HL-60/S4 treated with retinoic acid at 250 ng/mL for 4 days and 3 days (cell line): ENCODE results near the gene TTC22.

Experiments used
- in situ Hi-C: fragments of 300-500 bp; cut with MboI; formaldehyde crosslinking; loops from 2 replicates; pipeline ENCODE4 v1.7.0; 2022; ENCODE audit warnings: low sequenced_read_pairs

TTC22 gene

DNA sequence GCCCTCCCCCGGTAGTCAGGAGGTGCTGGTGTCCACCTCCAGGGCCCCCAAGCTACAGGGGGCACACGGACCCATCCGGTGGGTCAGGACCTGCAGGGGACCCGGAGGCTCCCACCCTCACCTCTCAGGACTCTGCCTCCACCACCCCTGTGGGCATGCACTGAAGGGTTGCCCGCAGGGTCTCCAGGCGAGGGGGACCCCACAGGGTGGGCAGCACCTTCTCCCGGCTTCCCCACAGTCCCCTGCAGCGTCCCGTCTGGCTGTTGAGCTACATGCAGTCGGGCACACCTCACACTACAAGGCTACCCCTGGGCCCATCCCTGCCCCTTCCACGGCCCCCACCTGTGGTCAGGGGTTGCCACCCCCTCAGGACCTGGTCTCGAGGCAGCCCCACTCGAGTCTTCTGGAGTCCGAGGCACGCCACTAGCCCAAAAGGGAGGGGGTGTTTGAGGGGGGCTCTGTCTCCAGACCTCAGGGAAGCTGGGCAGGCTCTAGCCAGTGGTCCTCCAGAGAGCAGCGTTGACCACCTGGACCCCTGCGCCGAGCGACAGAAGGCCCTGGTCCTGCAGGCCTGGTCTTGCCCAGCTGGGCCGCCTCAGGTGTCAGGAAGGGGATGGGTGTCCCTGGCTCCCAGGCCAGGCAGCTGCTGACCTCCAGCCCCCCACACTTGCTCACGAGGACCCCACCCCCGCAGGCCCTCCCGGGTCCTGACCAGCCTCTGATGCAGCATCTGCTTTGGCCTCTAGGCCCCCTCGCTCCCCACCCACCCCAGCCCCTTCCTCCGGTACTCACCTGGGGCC lies 46.4 kb downstream of the TTC22 start:
- in situ Hi-C loops = no loop called here

DNA sequence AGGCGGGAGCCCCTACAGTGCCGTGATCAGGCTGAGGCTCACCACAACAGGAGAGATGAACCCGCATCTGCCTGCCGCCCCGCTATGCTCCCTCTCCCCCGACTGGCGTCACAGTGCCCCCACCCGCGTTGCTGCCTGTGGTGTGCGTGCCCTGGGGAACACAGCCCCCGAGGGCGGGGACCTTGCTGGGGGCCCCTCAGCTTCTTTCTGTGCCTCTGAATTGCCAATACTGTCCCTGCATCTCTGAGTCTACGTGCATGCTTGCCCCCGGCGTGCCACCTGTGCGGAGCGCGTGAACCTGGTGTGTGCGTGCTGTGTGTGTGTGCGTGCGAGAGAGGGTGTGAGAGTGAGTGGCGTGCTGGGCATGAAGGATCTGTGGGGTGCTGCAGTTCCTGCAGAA lies 47.1 kb downstream of the TTC22 start:
- in situ Hi-C loops = no loop called here

DNA sequence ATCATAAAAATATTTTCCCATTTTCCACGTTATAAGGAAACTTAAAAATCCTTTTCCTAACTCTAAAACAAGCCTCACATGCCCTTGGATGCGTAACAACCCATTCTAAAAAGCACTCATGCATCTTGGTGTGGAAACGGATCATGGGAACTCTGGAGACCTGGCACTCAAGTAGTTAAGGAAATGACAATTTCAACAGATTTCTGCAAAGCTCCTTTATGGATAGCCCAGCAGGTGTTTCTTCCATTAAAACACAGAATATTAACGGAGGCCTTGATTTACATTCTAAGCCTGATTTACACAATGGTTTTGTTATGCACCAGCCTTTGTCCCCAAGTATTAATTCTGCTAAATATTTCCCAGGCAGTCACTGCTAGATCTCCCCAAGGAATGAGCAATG lies 49.7 kb downstream of the TTC22 start:
- in situ Hi-C loops = no loop called here

- in situ Hi-C loops = no loop called here
Observed at GRCh38 chr1:54750596-54750995, 50.5 kb downstream of the TTC22 start.

DNA sequence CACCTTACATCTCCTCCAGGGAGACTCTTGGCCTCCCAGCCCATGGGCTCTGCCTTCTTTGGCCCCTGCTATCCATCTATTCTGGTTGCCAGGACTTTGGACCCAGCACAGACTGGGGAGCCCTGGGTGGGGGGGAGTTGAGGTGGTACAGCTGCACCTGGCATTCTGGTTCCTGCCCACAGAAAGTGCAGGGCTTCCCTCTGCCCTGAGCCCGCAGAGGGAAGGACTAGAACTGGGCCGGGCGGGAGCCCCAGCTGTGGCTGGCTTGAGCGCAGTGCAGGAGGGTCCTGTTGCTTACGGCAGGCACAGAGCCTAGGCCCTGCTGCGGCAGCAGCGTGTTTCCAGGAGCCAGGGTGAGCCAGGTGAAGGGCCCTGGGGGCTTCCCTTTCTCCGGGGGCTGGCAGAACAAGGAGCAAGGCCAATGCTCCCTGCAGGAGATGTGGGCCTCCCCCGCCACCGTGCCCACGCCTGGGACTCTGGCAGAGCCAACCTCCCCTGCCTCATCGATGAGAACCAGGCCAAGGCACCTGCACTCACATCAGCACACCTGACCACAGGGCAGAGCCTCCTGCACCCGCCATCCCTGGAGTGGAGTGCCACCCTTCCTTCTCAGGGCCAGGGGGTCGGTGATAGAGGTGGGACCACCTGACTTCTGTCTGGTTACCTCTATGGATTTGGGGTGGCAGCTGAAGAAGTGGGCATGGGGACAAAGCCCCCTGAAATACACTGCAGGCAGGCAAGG lies 52.9 kb downstream of the TTC22 start:
- in situ Hi-C loops = no loop called here

DNA sequence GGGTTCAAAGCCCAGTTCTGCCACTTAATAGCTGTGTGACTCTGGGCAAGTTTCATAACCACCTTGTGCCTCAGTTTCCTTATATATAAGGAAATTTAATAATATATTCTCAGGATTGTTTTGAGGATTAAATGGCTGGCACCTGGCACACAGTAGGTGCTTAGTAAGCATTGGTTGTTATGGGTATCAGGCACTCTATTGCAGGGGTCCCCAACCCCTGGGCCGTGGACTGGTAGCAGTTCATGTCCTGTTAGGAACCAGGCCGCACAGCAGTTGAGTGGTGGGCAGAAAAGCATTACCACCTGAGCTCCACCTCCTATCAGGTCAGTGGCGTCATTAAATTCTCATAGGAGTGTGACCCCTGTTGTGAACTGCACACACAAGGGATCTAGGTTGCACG lies 55.3 kb downstream of the TTC22 start:
- in situ Hi-C loops = no loop called here

- in situ Hi-C loops = no loop called here
Observed at GRCh38 chr1:54745274-54745673, 55.8 kb downstream of the TTC22 start.

DNA sequence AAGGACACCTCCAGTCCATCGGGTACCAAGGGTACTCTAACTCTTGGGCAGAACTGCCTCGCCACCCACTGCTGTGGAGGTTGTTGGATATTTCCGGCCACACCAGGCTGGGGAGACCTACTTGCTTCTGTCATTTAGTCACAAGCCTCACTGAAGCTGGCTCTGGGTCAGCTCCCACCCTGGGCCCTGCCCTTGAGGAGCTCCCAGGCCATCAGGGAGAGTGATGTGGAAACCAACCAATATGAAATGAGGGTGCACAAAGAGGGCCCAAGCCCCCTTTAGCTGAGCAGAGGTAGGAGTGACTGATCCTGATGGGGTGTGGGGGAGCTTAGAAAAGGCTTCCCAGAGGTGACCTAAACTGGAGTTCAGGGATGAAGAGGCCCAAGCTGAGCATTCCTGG lies 56.4 kb downstream of the TTC22 start:
- in situ Hi-C loops = no loop called here

GRCh38 chr1:54743416-54744226 lies 57.5 kb downstream of the TTC22 start:
- in situ Hi-C loops = no loop called here

GRCh38 chr1:54742282-54742681 lies 58.8 kb downstream of the TTC22 start:
- in situ Hi-C loops = no loop called here

GRCh38 chr1:54741531-54741930 lies 59.6 kb downstream of the TTC22 start:
- in situ Hi-C loops = no loop called here

- in situ Hi-C loops = no loop called here
Observed at GRCh38 chr1:54738244-54738643, 62.9 kb downstream of the TTC22 start.

DNA sequence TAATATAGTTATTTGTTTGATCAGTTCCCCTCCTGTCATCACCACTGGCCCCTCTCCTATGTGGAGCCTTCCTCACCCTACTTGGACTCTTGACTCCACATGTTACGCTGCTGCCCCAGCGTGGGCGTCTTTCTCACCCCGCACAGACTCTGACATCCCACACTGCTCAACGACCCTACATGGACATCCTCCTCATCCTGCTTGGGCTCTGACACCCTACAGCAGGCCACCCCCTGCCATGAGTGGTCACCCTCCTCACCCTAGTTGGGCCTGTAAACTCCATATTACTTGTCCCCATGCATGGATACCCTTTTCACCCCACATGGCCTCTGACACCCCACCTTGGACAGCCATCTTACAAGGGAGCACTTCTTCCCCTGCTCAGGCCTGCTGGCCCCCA lies 64.4 kb downstream of the TTC22 start:
- in situ Hi-C loops = no loop called here
